GM18502 (cell line): ENCODE data around the gene WDR72.

ENCODE experiments used
- ATAC-seq: cut with Tn5 transposase; IDR thresholded peaks from one replicate; pipeline ENCODE4 v1.9.1; 2021; ENCODE audit warnings: mild to moderate bottlenecking; ENCODE audit not compliant: unreplicated experiment, poor library complexity

Gene WDR72

GRCh38 chr15:53611145-53611920 is 148.1 kb downstream of the WDR72 start:
- no peak for ATAC-seq

DNA sequence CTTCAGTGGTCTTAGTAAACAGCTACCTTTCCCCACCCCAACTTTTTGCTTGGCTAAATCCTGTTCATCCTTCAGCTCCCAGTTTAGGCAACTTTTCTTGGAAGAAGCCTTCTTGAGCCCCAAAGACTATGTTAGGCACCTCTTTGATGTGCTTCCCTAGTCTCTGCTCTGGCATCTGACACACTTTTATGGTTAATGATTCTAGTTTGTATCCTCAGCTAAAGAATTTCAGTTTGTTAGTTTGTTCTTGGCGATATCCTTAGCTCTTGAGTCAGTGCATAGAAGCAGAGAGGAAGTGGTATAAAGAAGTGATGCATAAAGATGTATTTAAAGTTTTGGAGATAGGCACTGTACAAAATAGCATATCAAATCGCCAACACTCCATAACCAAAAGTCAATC is 168.4 kb downstream of the WDR72 start:
- no peak for ATAC-seq

- no peak for ATAC-seq
These were observed 169.1 kb downstream of the WDR72 start for GRCh38 chr15:53590380-53590779.

DNA sequence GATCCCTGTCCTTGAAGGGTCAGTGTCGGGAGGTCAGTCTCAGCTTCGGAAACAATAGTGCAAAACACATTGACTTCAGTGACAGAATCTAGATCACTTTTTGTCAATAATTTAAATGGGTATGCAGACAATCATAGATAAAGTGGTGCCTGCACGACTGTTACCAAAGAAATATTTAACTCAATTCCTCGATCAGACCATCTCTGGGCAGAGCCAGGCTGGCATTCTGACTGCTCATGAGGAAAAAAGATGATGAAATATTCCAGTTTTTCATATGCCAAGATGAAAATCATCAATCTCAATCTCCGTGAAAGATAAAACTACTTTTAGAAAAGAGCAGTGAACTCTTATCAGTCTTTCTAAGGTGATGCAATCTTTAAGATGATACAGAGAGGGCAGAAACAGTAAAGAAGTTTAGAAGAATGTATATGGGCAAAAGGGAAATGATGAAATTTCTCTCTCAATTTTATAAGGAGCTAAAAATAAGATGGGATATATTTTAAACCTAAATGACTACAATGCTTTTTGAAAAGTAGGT is 169.9 kb downstream of the WDR72 start:
- ATAC-seq, result no peak

- ATAC-seq, result no peak
These were observed 170.7 kb downstream of the WDR72 start for GRCh38 chr15:53588773-53589172.

DNA sequence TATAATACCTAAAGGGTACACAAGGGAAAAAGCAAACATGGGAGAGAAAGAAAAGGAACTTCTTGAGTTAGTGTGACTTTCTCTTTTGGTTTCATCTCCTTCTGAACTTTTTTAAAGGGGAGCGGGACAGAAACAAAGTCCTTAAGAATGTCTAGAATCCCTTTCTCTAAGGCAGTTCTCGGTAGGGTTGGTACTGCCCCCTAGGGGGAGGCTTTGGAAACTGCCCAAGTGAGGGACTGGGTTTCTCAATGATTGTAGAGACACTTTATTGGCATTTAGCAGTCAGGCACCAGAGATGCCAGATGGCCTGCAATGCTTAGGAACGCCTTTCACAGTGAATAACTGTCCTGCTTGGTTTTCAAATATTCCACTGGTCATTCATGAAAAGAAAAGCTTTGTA is 172.7 kb downstream of the WDR72 start:
- ATAC-seq, result peak; percentile 84

- no peak for ATAC-seq
These were observed 177.9 kb downstream of the WDR72 start for GRCh38 chr15:53581513-53581912.

GRCh38 chr15:53580366-53580765 is 179.1 kb downstream of the WDR72 start:
- ATAC-seq, result no peak

DNA sequence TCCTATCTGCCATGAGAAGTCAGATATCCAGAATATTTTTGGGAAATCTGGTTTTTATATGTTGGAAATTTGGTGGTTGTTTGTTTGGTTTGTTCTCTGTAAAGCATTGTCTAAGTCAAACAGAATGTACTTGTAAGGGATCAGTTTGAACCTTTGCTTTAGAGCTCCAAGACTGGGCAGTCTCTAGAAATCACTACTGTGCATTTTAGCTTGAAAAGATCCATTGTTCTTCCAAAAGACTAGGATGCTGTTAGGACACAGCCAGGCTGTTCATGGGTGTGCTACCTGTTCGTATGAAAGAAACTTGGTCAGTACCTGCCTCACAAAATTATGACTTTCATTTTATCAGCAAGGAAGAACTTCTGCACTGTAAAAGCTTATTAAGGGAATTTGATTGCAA is 182.6 kb downstream of the WDR72 start:
- no peak for ATAC-seq

DNA sequence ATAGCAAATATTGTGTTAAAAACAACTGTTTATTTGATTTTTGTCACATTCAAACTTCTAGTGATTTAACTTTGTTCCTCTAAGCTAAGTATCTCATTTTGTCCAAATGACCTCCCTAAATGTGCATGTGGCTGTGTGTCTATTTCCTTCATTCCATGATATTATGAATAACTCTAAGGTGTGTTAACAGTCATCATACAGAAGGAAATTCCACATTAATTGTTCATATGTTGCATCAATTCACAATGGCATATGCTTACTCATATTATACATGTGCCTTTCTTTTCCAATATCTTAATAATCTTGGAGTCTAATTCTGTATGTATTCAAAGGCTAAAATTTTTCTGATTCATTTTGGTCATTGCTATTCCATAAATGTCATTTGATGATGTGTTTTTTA is 186.4 kb downstream of the WDR72 start:
- ATAC-seq, result no peak

GRCh38 chr15:53569751-53570480 is 189.5 kb downstream of the WDR72 start:
- no peak for ATAC-seq

GRCh38 chr15:53566912-53567311 is 192.6 kb downstream of the WDR72 start:
- ATAC-seq, result no peak

GRCh38 chr15:53565721-53566120 is 193.7 kb downstream of the WDR72 start:
- no peak for ATAC-seq

DNA sequence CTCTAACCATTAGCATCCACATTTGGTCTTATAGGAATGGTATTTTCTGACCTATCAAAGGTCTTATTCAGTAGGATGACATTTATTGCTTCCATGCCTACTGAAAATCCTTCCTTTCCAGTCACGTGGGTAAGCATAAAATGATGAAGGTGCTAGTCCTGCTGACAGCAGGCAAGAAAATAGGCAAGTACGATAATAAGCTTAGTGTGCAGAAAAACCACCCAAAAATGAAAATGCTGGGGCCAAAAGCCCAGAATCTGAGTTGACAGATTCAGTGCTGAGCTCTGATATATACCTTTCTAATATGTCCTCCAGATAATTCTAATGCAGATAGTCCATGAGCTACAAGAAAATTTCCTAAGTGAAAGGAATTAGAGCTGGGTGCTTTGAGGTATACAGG is 194.8 kb downstream of the WDR72 start:
- ATAC-seq, result no peak

GRCh38 chr15:53563627-53564026 is 195.8 kb downstream of the WDR72 start:
- ATAC-seq, result no peak

DNA sequence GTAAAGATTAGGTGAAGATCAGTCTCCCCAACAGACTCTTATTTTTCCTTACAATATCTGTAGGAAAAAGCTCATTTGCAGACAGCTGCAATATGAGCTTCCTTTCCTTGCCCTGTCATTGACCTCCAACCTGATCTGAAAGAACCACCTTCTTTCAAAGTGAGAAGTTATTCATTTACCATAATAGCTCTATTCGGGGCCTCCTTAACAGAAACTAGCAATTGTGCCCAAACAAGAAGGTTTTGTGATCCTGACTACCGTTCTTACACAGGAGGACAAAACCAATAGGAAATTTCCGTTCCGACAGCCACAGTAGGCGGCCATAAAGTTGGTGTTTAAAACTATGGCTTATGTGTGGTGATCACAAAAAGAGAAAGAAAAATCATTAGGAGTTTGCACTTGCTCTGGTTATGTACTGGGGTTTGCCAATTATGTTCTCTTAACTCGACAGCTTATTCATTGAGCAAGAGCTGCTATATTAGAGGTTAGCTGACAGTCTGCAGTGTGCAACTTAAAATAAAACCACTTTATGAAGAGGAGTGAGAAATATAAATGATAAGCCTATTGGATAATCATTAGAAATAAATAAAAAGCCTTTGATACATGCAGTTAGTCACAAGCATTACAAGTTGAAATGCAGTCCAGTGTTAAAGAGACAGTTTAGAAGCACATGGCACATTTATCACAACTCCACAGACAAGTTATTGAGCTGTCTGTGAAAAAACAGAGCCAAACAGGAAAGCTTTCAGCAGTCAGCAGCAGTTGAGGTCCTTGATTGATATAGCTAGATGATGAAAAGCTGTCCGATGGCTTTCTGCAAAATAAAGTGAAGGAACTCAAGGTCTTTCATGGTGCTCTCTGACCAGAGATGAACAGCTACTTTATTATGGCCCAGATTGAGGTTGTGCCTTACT is 199.8 kb downstream of the WDR72 start:
- ATAC-seq, result no peak

DNA sequence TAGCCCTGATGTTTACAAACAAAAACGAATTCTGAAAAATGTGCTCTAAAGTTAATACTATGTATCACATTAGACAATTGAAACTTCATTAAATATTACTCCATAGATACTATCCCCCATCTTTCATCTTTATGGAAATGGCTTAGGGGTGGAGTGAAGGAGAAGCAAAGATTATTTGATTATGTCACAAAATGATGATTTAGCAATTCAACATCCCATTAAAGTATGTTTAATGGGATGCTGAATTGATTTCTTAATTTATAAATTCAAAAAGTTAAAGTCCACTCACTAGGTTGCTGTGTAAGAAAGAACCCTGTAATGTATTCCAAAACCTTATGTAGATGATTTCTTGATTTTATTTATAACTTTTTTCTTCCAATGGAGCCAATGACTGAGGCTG is 201.1 kb downstream of the WDR72 start:
- ATAC-seq, result no peak

DNA sequence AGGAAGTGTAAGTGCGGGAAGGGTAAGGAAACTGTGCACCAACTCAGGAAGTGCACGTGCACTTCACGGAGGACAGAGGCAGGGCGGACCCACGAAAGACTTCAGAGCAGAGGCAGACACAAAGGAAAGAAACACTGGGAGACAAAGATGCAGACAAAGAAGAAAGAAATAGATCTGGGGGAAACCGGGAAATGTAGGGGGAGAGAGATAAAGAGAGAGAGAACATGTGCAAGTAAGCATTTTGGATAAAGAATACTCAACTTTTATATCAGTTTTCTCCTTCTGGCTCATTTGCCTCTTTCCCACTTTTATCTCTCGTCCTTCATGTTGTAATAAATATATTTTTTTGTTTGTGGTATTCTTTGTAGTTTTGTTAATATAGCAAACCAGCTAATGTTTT is 204.2 kb downstream of the WDR72 start:
- ATAC-seq, result no peak

DNA sequence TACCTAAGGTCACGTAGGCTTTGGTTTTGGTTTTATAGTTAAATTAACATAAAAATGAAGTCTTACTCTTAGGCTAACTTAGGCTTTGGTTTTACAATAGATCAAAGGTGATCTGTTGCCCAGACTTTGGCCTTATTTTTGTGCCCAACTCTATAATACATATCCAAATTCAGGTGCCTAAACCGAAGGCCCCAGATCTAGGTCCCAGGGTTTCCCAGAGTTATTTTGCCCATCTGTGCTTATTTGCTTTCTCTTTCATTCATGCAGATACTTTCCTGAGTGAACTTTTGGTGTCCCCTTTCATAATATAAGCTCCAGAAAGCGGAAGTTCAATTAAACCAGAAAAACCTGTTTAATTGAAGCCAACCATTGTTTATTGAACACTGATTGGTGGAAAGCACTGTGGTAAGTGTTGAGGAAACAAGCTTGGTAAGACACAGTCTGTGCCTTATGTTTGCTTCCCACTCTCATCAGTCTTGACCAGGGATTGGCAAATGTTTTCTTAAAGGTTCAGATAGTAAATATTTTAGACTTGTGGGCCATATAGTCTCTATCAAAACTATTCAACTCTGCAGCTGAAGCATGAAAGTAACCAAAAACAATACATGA is 209.7 kb downstream of the WDR72 start:
- no peak for ATAC-seq

DNA sequence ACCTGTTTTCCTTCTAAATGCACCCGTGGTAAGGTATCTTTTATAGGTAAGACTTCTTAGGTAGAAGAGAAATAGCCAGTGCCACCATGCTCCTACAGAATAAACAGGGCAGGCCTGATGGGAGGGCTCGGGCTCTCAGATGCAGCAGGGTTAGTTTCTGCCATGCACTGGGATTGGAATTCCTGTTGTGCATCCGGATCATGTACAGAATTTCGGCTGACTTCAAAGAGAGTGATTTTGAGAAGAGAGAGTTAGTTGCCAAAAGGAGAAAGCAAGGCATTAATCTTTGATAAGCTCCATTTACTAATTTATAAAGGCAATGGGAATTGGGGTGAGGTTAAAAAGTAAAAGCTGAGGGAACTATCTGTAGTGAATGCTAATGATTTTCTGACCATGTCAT is 211.2 kb downstream of the WDR72 start:
- ATAC-seq, result no peak
